Neural progenitor cell (in vitro differentiated cells): ENCODE data around the gene PLEKHA7. TPM values are rescaled to one million over a fixed set of nuclear protein-coding genes. Genes with fewer than 3 reads are reported as not detected.

Source experiments
- DNase-seq: peaks from one replicate; pipeline ENCODE4 v3.0.0-alpha.2; 2016; ENCODE audit warnings: low spot score
- H2AFZ ChIP-seq: fragments of 200-600 bp; sonication (generic); replicated peaks from 2 replicates; pipeline ENCODE4 v1.6.1; 2016; ENCODE audit warnings: antibody characterized with exemption
- H3F3A ChIP-seq: fragments of 200-600 bp; sonication (generic); 2 replicates; pipeline ENCODE4 v1.6.1; 2016; ENCODE audit warnings: antibody characterized with exemption, low read depth
- H3K27ac ChIP-seq: fragments of 200-600 bp; sonication (generic); 2 replicates; pipeline ENCODE4 v1.5.1; 2016; ENCODE audit warnings: mild to moderate bottlenecking
- H3K27me3 ChIP-seq: fragments of 200-600 bp; sonication (generic); 2 replicates; pipeline ENCODE4 v1.6.1; 2016; ENCODE audit warnings: mild to moderate bottlenecking, moderate library complexity
- H3K36me3 ChIP-seq: fragments of 200-600 bp; sonication (generic); 2 replicates; pipeline ENCODE4 v1.5.1; 2016
- H3K4me1 ChIP-seq: fragments of 200-600 bp; sonication (generic); 2 replicates; pipeline ENCODE4 v1.6.1; 2016; ENCODE audit warnings: mixed run types
- H3K4me2 ChIP-seq: fragments of 200-600 bp; sonication (generic); 2 replicates; pipeline ENCODE4 v1.6.1; 2016
- H3K4me3 ChIP-seq: fragments of 200-600 bp; sonication (generic); 2 replicates; pipeline ENCODE4 v1.5.1; 2016
- H3K79me2 ChIP-seq: fragments of 200-600 bp; sonication (generic); 2 replicates; pipeline ENCODE4 v1.6.1; 2016; ENCODE audit warnings: low read depth
- H3K9ac ChIP-seq: fragments of 200-600 bp; sonication (generic); 2 replicates; pipeline ENCODE4 v1.6.1; 2016
- H3K9me3 ChIP-seq: fragments of 200-600 bp; sonication (generic); 2 replicates; pipeline ENCODE4 v1.5.1; 2016; ENCODE audit warnings: low read depth
- H4K20me1 ChIP-seq: fragments of 200-600 bp; sonication (generic); 2 replicates; pipeline ENCODE4 v1.6.1; 2016; ENCODE audit warnings: low read depth
- H3K27ac Mint-ChIP-seq: 3 replicates; pipeline ENCODE4 v1.8.0; 2021; ENCODE audit warnings: mixed read lengths
- H3K27me3 Mint-ChIP-seq: 2 replicates; pipeline ENCODE4 v1.8.0; 2022; ENCODE audit warnings: low read depth, mild to moderate bottlenecking, inconsistent platforms, moderate library complexity, mixed read lengths; ENCODE audit not compliant: insufficient read depth
- H3K36me3 Mint-ChIP-seq: 3 replicates; pipeline ENCODE4 v1.8.0; 2021; ENCODE audit warnings: mixed read lengths
- H3K4me1 Mint-ChIP-seq: 3 replicates; pipeline ENCODE4 v1.8.0; 2021; ENCODE audit warnings: mixed read lengths
- H3K4me3 Mint-ChIP-seq: 3 replicates; pipeline ENCODE4 v1.8.0; 2021; ENCODE audit warnings: mild to moderate bottlenecking, moderate library complexity, mixed read lengths
- H3K9me3 Mint-ChIP-seq: 3 replicates; pipeline ENCODE4 v1.8.0; 2020; ENCODE audit warnings: mixed read lengths
- CTCF ChIP-seq: fragments of 200-600 bp; sonication (generic); IDR thresholded peaks from 2 replicates; pipeline ENCODE4 v1.5.1; 2017; ENCODE audit warnings: antibody characterized with exemption, mild to moderate bottlenecking
- EZH2 ChIP-seq: fragments of 200-600 bp; sonication (generic); IDR thresholded peaks from 2 replicates; pipeline ENCODE4 v1.6.1; 2017; ENCODE audit warnings: antibody characterized with exemption, mild to moderate bottlenecking, moderate library complexity
- EZH2phosphoT487 ChIP-seq: fragments of 200-600 bp; sonication (generic); IDR thresholded peaks from 2 replicates; pipeline ENCODE4 v1.6.1; 2017; ENCODE audit warnings: antibody characterized with exemption
- total RNA-seq: library from RNA; depleted of rRNA; stranded (reverse); fragments of >200 nt; gene quantifications from 2 replicates; pipeline ENCODE4 v1.2.3, GENCODE V29; 2015; ENCODE audit warnings: low replicate concordance

The PLEKHA7 gene
- total RNA-seq, 1 donor from 2014 or later: 20.3 TPM

DNA sequence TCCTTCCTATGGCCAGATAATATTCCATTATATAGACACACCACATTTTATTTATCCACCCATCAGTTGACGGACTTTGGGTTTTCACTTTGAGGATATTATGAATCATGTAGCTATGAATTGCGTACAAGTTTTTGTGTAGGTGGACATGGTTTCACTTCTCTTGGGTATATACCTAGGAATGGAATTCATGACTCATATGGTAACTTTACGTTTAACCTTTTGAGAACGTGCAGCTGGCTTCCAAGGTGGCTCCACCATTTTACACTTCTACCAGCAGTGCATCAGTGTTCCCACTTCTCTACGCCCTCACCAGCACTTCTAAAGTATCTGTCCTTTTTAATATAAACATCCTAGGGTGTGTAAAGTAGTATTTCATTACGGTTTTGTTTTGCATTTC lies 112.0 kb downstream of the PLEKHA7 start:
- no peak for DNase-seq
- peaks cover 21% of the 10 kb centered on the region for H3K4me1 Mint-ChIP-seq
- no peak for TF ChIP-seq EZH2
- no peak for TF ChIP-seq EZH2phosphoT487
- H2AFZ ChIP-seq: no peak overlapping the region
- no peaks in the 10 kb centered on the region for H3K9me3 ChIP-seq
- no peak overlapping the region for H3K27ac Mint-ChIP-seq
- no peaks in the 10 kb centered on the region for H3K27me3 ChIP-seq
- H3K79me2 ChIP-seq: no peaks in the 10 kb centered on the region
- peaks cover 2% of the 10 kb centered on the region for H3K9me3 Mint-ChIP-seq
- peaks cover 4% of the 10 kb centered on the region for H3K36me3 Mint-ChIP-seq
- H4K20me1 ChIP-seq: peaks cover 4% of the 10 kb centered on the region
- no peak overlapping the region for H3K4me2 ChIP-seq
- no peak overlapping the region for H3K27ac ChIP-seq
- H3K27me3 Mint-ChIP-seq: peaks cover 7% of the 10 kb centered on the region
- peaks cover 38% of the 10 kb centered on the region for H3K4me1 ChIP-seq
- no peaks in the 10 kb centered on the region for H3K36me3 ChIP-seq
- H3F3A ChIP-seq: peaks cover 39% of the 10 kb centered on the region
- H3K4me3 Mint-ChIP-seq: no peak overlapping the region
- no peak overlapping the region for H3K9ac ChIP-seq
- no peak overlapping the region for H3K4me3 ChIP-seq

GRCh38 chr11:16900491-16900890 lies 113.7 kb downstream of the PLEKHA7 start:
- TF ChIP-seq EZH2phosphoT487 (no peak), CTCF (no peak), EZH2 (no peak)
- Histone ChIP-seq H3K4me2 (no peak overlapping the region), H3K4me3 (no peak overlapping the region), H3K27ac (no peak overlapping the region), H3F3A (peaks cover 50% of the 10 kb centered on the region), H3K79me2 (no peaks in the 10 kb centered on the region), H3K27me3 (no peaks in the 10 kb centered on the region), H3K36me3 (no peaks in the 10 kb centered on the region), H3K4me1 (peaks cover 53% of the 10 kb centered on the region), H2AFZ (no peak overlapping the region), H4K20me1 (peaks cover 11% of the 10 kb centered on the region), H3K9ac (no peak overlapping the region), H3K9me3 (no peaks in the 10 kb centered on the region)
- Mint-ChIP-seq H3K4me3 (no peak overlapping the region), H3K36me3 (no peaks in the 10 kb centered on the region), H3K27me3 (peaks cover 6% of the 10 kb centered on the region), H3K9me3 (no peaks in the 10 kb centered on the region), H3K27ac (no peak overlapping the region), H3K4me1 (peaks cover 33% of the 10 kb centered on the region)
- no peak for DNase-seq

DNA sequence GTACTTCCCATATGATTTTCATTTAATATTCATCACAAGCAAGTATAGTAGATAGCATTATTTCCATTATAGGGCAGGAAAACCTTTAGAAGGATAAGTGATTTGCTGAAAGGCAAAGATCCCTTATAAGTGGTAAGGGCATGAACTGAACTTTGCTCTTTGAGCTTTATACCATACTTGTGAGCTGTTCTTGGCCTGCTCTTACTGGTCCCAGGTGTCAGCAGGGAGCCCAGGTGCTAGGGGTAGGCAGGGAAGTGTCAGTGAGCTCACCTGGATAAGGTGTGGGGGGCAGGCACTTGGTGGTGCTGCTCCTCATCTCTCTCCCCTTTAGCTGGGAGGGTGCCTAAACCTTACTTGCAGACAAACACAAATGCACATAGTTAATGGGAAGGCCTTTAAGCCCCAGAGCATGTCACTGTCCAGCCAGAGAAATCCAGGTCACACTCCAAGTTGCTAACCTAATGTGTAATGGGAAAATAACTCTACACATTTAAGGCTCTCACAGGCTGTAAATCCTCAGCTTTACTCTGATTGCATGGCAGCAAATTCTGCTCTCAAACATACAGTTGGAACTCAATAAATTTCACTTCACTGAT lies 114.4 kb downstream of the PLEKHA7 start:
- H3K9me3 Mint-ChIP-seq: no peaks in the 10 kb centered on the region
- Histone ChIP-seq H3K9me3 (no peaks in the 10 kb centered on the region), H3K36me3 (no peaks in the 10 kb centered on the region), H3F3A (peaks cover 57% of the 10 kb centered on the region), H3K27me3 (no peaks in the 10 kb centered on the region), H3K4me3 (no peak overlapping the region), H2AFZ (no peak overlapping the region), H4K20me1 (peaks cover 11% of the 10 kb centered on the region), H3K9ac (no peak overlapping the region), H3K4me2 (no peak overlapping the region), H3K4me1 (peaks cover 57% of the 10 kb centered on the region), H3K27ac (no peak overlapping the region), H3K79me2 (no peaks in the 10 kb centered on the region)
- no peaks in the 10 kb centered on the region for H3K36me3 Mint-ChIP-seq
- H3K27ac Mint-ChIP-seq: no peak overlapping the region
- H3K4me1 Mint-ChIP-seq: peaks cover 40% of the 10 kb centered on the region
- no peak for TF ChIP-seq EZH2phosphoT487
- no peak for TF ChIP-seq CTCF
- no peak for TF ChIP-seq EZH2
- no peak for DNase-seq
- no peak overlapping the region for H3K4me3 Mint-ChIP-seq
- H3K27me3 Mint-ChIP-seq: peaks cover 6% of the 10 kb centered on the region

- Histone ChIP-seq H3K27me3 (no peaks in the 10 kb centered on the region), H3K4me1 (peaks cover 67% of the 10 kb centered on the region), H3K36me3 (no peaks in the 10 kb centered on the region), H4K20me1 (peaks cover 11% of the 10 kb centered on the region), H3K79me2 (no peaks in the 10 kb centered on the region), H3K4me3 (peak overlapping the region; percentile 34), H3F3A (peaks cover 64% of the 10 kb centered on the region), H3K4me2 (peak overlapping the region; percentile 84), H3K9me3 (no peaks in the 10 kb centered on the region), H3K27ac (peak overlapping the region; percentile 78), H3K9ac (no peak overlapping the region), H2AFZ (no peak overlapping the region)
- Mint-ChIP-seq H3K4me3 (no peak overlapping the region), H3K27me3 (peaks cover 6% of the 10 kb centered on the region), H3K27ac (no peak overlapping the region), H3K4me1 (peaks cover 48% of the 10 kb centered on the region), H3K9me3 (no peaks in the 10 kb centered on the region), H3K36me3 (no peaks in the 10 kb centered on the region)
- no peak for DNase-seq
- no peak for TF ChIP-seq CTCF
- no peak for TF ChIP-seq EZH2
- TF ChIP-seq EZH2phosphoT487: no peak
These were observed 115.8 kb downstream of the PLEKHA7 start for GRCh38 chr11:16898274-16898985.
